Stimulated activated naive CD8-positive, alpha-beta T cell treated with anti-CD3 and anti-CD28 coated beads, Interleukin-15, Interleukin-2, amounts not matched to agents 100 U/mL and 50 U/mL, for 24 hours (primary cell): ENCODE data around the gene SLC22A17.
"Not testable (repeated sequence)": the region's sequence is repeated elsewhere in the genome, so short reads cannot be mapped to it uniquely, and the experiment has no call there.

Experiments used
- ATAC-seq: fragments of 150-1000 bp; cut with Tn5 transposase; one replicate; pipeline ENCODE4 v1.10.0; 2021
- DNase-seq: peaks from one replicate; pipeline ENCODE4 v3.0.0; 2021

Gene SLC22A17

DNA sequence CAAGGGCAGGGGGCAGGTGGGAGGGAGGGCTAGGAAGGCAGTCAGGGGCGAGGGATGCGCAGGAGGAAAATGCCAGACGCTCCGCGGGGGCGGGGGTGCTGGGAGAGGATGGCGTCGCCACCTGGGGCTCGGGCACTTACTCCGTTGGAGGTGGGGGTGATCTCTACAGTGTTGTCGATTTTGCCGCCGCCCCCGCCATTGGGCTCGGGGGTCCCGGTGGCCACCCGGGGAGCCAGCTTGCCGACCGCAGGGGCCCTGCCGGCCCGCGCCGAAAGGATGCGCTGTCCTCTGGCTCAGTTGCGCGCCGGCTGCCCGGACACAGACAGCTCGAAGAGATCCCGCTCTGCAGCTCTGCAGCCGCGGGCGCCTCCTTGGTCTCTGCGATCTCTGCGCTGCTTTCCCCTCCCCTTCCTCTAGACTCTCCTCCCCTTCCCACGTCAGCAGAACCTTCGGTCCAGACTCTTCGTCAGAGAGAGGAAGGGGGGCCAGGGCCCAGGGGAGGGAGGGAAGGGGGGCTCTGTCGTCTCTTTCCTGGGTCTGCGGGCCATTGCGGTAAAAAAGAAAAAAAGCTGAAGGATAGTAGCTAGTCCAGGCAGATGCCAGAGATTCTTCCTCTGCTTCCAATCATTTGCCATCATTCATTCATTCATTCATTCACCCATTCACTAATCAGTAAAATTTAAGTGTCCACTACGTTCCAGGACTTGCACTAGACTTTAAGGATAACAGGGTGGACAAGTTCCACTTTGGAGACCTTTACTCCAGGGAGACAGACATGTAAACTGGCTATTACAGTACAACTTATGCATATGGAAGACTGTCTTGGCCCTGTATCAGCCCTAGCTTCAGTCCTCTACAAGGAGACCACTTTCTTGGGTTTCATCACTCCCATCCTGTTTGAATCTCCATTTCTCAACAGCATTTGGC, at the start of gene SLC22A17:
TSS of gene SLC22A17 (minus strand) at position 382 of the 927 bp plus-strand sequence.
- peak; percentile 49 for DNase-seq
- peak; percentile 76 for ATAC-seq

DNA sequence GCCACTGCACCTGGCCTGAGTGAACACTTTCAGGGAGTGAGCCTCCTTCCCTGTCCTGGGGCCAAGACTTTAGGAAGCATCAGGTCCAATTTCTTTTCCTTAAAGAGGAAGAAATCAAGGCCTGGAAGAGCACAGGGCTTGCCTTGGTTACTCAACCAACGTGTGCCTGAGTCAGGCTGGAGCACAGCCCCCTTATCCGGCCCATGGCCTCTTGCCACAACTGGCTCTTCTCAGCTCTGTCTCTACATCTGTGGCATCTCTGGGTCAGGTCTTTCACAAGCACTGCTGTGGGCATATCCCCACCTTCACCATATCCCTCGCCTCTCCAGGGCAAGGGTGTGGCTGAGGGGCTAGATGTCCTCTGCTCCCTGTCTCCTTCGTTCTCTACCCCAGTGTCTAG, 48.6 kb upstream of the SLC22A17 start:
- DNase-seq (no peak), ATAC-seq (no peak)

DNA sequence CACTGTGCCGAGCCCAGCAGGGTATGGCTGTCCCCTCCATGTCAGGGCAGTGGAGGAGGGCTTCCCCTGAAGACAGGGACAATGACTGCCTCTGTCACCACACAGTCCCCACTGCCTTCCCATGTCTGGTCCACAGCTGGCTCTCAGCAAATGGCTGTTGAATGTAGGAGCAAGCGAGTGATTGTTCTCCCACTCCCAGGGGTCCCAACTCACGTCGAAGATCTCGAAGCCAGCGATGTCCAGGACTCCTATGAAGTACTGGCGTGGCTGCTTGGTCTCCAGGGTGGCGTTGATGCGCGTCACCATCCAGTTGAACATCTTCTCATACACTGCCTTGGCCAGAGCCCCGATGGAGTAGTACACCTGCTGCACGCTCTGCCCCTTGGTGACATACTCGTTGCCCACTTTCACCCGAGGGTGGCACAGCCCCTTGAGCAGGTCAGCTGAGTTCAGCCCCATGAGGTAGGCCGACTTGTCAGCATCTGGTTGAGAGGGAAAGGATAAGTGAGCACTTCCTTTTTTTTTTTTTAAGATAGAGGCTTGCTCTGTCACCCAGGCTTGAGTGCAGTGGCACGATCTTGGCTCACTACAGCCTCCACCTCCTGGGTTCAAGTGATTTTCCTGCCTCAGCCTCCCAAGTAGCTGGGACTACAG, 47.9 kb upstream of the SLC22A17 start:
- ATAC-seq, DNase-seq: not testable (repeated sequence)

DNA sequence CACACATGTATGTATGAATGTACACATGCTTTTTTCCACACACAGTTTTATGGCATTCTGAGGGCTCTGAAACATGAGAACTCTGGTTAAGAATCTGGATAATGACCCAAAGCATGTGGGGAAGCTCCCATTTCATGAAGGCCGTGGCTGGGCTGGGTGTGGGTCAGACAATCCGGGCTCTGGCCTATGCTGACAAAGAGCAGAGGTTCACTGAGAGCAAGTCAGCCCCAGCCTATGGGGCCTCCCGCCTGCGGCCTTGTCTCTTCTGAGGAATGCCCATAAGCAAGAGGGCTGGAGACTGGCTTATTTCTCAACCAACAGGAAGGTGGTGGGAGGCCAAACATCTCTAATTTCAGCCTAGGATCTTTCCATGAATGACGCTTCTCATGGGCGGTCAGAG, 46.9 kb upstream of the SLC22A17 start:
- no peak for ATAC-seq

DNA sequence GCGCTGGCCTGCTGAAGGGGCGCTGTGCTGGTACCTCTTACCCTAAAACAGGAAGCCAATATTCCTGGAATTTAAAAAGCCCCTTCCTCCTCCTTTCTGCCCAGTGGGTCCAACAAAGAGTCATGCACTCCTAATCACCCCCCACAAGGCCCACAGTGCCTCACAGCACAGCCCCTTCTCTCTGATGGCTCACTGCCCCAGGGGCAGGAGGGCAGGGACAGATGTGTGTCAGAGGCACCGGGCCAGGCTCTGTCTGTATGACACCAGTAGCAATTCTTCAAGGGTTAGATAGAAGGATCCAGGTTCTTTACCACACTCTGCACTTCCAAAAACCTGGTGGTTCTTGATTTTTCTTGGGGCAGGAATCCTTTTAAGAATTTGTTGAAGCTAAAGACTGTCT, 46.4 kb upstream of the SLC22A17 start:
- no peak for ATAC-seq
- no peak for DNase-seq

More for the DNA sequence above, 46.9 kb upstream of the SLC22A17 start:
- DNase-seq, result no peak

DNA sequence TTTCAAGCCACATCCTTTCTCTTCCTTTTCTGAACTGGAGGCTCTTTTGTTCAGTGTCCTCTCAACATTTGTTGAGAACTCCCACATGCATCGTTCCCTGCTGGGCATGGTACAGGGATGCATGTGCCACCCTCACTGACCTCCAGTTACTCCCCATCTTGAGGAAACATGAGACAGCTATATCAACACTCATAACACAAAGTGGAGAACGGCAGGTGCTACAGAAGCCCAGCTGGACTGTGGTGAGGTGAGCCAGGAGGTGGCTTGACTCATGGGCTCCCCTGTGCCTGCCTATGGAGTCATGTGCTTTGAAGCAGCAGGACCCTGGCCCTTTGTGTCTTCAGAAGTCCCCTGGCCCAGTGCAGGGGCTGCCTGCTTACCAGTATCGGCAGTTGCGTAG, 45.7 kb upstream of the SLC22A17 start:
- DNase-seq (no peak), ATAC-seq (no peak)

DNA sequence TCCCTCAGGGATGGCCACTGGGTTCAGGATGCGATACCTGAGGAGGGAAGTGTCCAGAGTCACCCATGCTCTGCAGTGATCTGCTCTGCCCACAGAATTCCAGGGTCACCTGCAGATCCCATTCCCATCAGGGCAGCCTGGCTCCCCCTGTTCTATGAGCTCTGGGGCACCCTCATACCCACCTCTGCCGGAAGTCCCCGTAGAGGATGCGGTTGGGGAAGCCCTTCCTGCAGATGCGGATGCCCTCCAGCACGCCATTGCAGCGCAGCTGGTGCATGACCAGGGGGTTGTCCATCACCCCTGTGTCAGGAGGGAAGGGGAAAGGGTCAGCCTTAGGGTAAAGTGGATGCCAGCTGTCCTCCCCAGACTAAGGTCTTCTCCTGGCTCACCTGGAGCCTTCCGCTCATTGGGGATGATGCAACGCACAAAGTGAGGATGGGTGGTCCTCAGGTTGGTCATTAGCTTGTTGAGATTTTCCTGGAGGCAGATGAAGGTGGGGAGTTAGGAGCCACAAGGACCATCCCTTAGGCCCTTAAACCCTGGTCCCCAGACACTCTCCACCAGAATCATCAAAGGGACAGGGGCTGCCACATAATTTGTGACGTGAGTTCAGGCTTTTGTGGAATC, 44.2 kb upstream of the SLC22A17 start:
- no peak for ATAC-seq
- no peak for DNase-seq

DNA sequence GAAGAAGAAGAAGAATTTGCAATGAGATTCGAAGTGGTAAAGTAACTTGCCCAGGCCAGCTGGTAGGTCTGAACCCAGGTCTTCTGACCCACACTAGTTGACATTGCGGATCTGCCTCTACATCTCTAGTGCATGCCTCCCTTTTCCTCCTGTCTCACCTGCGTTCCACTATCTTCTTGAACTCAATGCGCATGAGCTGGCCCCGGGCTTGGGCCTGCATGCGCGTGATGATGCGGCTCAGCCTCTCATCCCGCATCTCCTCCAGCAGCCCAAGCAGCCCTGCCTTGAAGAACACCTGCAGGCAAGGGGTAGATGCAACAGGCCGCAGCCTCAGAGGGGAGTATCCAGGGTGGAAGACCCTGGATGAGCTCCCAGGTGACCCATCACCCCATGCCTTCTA, 43.4 kb upstream of the SLC22A17 start:
- DNase-seq (no peak), ATAC-seq (no peak)

DNA sequence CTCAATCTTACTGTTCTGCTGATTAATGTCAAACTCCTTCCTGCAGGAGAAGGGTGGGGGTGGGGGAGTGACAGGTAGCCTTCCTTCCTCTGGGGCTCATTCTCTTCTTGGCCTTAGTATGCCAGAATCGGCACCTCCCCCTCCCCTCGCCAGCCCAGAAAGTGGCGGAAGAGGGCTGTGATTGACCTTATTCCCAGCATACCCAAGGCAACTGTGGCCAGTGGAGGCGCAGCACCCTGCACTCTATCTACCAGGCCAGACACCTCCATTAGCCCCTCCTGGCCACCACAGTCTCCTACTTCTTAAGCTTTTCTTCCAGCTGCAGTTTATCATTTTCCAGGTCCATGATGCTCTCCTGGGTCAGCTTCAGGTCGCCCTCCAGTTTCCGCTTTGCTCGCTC, 39.9 kb upstream of the SLC22A17 start:
- ATAC-seq (no peak), DNase-seq (no peak)

DNA sequence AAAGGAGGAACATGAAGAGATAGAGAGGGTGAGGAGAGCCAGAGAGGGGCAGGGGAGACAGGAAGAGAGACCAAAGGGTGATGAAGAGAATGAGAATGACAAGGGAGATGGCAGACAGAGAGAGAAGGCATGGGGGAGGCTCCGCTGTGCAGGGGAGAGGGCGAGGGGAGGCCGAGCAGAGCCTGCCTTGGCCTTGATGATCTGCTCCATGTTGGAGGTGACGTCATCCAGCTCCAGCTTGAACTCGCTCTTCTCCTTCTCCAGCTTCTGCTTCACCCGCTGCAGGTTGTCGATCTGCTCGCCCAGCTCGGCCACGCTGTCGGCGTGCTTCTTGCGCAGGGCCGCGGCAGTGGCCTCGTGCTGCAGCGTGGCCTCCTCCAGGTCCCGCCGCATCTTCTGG, 37.2 kb upstream of the SLC22A17 start:
- not testable (repeated sequence) for ATAC-seq, DNase-seq

DNA sequence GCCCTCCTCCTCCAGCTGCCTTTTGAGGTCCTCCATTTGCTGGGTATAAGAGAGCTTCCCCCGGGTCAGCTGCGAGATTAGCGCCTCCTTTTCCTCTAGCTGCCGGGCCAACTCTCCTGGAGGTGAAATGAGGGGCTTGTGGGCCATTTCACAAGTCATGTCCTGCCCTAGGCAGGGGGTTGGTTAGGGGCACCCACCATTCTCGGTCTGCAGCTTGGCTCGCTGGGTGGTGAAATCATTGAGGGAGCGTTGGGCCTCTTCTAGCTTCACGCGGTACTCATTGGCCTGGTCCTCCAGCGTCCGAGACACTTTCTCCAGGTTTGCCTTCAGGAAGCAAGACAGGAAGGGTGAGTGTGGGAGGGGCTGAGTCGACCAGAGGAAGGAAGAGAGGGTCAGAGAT, 36.7 kb upstream of the SLC22A17 start:
- ATAC-seq (no peak), DNase-seq (no peak)

DNA sequence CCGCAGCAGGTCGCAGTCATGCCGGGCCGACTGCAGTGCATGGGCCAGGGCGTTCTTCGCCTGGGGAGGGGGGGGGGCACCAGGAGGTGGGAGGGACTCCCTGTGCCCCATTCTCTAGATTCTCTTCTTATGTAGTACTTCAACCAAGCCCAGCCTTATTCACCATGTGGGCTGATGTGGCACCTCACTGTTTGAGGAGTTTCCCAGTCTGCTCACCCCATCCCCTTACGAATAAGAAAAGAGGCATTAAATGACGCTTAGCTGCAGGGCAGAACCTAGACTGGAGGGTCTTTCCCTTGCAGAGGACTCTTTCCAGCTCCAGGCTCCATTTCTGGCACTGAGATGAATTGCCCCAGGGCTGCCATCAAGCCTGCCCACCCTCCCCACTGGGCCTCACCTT, 36.3 kb upstream of the SLC22A17 start:
- ATAC-seq (no peak), DNase-seq (no peak)

DNA sequence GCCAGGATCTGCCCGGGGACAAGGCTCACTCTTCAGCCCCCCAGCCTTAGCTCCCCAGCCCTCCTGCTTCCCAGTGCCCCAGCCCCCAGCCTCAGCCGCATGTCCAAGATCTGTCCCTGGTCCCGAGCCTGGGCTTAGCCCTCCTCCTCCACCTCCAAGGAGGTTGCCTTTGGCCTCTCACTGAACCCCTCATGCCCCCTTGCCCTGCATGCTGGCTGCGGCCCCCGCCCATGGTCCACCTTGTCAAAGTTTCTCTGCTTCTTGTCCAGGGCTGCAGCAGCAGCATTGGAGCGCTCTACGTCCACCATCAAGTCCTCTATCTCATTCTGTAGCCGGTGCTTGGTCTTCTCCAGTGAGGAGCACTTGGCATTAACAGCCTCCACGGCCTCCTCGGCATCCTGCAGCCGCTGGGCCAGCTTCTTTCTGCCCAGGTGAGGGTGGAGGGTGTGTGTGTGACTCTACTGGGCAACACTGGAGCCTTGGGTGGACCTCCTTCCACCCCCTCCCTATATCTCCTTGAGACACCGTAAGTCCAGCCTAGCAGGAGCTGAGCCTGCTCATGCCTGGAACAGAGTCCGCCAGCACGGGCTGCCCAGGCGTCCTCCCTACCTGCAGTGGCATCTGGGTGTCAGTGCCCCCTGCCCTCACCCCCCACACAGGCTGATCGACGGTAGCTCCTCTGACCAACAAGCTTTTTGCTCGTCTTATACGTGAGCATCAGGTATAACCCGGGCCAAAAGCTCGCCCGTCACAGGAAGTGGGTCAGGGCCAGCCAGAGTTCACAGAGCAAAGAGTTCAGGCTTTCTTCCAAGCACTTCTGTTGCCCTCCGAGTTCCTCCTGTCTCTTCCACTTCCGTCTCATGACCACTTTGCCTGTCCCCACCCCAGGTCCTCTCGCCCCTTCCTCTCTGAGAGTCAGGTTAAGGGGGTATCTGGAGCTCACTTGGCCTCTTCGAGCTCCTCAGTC, 35.5 kb upstream of the SLC22A17 start:
- DNase-seq, result no peak
- no peak for ATAC-seq

DNA sequence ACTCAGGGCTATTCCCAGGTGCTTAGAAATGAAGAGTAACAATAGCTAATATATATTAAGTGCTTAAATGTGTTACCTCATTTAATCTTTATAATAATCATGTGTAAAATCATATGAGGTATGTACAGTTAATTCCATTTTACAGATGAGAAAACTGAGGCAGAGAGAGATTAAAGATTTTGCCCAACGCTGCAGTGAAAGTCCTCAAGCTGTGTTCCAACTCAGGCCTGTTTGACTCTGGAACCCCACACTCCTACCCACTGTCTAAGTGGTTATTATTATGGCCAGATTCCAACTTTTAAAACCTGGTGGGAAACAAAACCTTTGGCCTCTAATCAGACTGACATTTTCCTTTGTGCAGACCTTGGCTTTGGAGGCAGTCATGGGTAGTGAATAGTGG, 34.3 kb upstream of the SLC22A17 start:
- no peak for ATAC-seq
- no peak for DNase-seq

DNA sequence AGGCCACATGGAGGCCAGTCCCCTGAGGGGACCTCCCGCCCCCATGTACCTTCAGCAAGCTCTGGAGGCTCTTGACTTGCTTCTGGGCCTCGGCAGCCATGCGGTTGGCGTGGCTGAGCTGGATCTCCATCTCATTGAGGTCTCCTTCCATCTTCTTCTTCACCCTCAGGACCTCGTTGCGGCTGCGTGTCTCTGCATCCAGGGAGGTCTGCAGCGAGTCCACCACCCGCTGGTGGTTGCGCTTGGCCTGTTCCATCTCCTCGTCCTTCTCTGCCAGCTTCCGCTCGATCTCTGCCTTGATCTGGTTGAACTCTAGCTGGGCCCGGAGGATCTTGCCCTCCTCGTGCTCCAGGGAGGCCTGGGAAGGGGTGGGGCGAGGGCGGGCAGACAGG, 33.6 kb upstream of the SLC22A17 start:
- not testable (repeated sequence) for DNase-seq, ATAC-seq

DNA sequence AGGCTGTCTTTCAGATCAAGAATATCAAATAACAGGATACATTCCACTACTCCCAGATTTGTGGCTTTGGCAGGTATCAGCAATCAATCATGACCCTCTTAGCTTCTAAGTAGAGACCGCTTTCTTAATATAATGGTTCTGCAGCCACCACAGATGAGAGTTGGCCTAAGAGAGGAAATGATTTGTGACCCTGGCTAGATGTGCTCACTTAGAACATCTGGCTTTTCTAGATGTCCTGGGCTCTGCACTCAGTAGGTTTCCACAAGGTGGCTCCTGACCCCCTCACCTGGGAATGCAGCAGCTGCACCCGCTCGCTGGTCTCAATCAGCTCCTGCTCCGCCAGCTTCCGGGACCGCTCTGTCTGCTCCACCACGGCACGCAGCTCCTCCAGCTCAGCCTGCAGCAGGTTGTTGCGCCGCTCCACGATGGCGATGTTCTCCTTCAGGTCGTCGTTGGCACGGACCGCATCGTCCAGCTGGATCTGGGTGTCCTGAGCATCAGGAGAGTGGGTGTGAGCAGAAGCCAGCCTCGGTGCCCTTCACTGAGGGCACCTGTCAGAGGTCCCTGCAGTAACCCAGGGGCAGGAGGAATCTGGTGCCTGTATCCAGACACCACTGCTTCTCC, 33.1 kb upstream of the SLC22A17 start:
- ATAC-seq (no peak), DNase-seq (no peak)

DNA sequence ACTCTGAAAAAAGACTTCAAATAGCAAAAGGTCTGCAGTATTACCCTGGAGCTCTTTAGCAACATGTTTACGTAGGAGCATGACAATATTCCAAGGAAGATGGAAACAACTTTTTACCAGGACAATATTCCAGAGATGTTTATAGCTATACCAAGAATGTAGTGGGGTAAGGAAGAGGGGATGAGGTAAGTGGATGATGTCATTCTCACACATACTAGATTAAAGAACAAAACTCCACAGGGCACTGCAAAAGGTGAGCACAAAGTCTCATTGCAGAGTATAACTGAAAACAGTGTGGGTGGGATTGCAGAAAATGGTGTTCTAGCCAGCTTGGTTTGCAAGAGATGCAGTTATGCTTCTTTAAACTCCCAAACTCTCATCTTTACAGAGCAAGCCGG, 32.6 kb upstream of the SLC22A17 start:
- ATAC-seq, result no peak

DNA sequence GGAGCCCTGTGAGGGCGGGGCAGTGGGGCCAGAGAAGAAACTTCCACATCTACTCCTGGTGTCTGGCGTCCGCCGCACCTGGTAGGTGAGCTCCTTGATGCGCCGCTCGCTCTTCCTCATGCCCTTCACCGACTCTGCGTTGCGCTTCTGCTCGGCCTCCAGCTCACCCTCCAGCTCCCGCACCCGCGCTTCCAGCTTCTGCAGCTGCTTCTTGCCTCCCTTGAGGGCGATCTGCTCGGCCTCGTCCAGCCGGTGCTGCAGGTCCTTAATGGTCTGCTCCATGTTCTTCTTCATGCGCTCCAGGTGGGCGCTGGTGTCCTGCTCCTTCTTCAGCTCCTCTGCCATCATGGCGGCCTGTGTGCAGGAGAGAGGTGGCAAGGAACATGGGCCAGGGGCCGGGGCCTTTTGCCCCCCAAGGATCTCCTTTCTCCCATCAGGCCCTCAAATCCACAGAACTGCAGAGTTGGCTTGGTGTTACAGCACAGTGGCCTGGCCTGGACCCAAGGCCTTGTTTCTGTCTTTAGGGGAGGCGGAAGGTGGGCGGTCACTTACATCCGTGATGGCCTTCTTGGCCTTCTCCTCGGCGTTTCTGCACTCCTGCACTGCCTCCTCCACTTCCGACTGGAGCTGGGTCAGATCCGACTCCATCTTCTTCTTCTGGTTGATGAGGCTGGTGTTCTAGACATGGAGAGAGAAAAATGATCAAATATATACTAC, 31.8 kb upstream of the SLC22A17 start:
- DNase-seq (no peak), ATAC-seq (no peak)

More for the DNA sequence above, 32.6 kb upstream of the SLC22A17 start:
- no peak for DNase-seq

DNA sequence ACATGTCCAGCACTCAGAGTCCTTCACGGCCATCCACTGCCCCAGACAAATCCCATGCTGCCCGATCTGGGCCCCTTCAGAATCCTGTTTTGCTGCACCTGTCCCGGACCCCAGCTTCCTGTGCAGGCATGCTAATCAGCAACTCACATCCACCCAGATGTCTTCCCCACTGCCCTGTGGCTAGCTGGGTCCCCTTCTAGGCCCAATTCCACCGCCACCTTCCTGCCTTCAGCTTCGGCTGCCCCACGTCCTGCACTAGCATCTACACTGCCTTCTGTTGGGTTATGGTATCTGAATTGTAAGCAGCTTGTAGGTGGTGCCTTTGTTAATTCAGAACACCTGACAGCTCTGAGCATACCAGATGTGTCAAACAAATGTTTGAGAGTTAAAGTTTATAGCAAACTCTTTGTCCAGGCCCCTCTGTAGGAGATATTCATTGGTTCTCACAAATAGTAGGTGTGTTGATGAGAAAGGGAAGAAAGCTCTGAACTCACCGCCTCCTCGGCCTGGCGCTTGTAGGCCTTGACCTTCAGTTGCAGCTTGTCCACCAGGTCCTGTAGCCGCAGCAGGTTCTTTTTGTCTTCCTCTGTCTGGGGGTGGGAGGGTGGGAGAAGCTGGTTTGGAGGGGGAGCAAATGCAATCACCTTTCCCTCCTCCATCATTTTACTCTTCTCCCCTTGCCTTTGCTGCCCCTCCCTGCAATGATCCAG, 30.2 kb upstream of the SLC22A17 start:
- DNase-seq, result no peak
- no peak for ATAC-seq

DNA sequence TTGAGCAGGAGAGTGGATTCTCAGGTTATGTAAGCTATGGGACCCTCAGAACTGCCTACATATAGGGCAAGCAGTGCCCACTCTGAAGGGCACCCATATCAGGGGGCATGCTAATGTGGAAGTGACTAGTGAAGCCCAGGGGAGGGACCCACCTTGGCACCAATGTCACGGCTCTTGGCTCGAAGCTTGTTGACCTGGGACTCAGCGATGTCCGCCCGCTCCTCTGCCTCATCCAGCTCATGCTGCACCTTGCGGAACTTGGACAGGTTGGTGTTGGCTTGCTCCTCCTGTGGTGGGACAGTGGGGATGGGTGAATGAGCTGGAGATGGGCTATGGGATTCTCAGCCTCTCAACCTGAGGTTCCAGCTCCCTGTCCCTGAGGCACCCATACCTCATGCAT, 29.6 kb upstream of the SLC22A17 start:
- ATAC-seq, result no peak
- DNase-seq, result no peak
